Right ventricle myocardium inferior (tissue), 1 donor: ENCODE data around the gene IL32. TPM values are rescaled to one million over a fixed set of nuclear protein-coding genes. Genes with fewer than 3 reads are reported as not detected.
A peak's percentile ranks its signal among the peaks of the same experiment; 100 is the strongest.
"Not testable (repeated sequence)": the region's sequence is repeated elsewhere in the genome, so short reads cannot be mapped to it uniquely, and the experiment has no call there.

Experiments
- ATAC-seq: fragments of 200-7000 bp; cut with Tn5 transposase; one replicate; pipeline ENCODE4 v1.9.1; 2020; ENCODE audit warnings: mild to moderate bottlenecking, moderate library complexity
- DNase-seq: peaks from one replicate; pipeline ENCODE4 v3.0.0; 2021; ENCODE audit errors: missing footprints
- intact Hi-C: fragments of 100-400 bp; cut with DNase I; formaldehyde crosslinking; loops from one replicate; pipeline ENCODE4 v1.11.0; 2022
- total RNA-seq: library from RNA; stranded (reverse); fragmentation: NEBNext Ultra II Directional; extraction: Animal tissue kit (Norgen Biotek cat#: 25700); gene quantifications from one replicate; pipeline ENCODE4 v1.2.1, GENCODE V29; 2021
- donor health status: DM: no; HTN: yes; CAD: no; lungs with severe emphysema.

IL32 gene
- total RNA-seq, 1 donor from 2014 or later: 57.8 TPM

DNA sequence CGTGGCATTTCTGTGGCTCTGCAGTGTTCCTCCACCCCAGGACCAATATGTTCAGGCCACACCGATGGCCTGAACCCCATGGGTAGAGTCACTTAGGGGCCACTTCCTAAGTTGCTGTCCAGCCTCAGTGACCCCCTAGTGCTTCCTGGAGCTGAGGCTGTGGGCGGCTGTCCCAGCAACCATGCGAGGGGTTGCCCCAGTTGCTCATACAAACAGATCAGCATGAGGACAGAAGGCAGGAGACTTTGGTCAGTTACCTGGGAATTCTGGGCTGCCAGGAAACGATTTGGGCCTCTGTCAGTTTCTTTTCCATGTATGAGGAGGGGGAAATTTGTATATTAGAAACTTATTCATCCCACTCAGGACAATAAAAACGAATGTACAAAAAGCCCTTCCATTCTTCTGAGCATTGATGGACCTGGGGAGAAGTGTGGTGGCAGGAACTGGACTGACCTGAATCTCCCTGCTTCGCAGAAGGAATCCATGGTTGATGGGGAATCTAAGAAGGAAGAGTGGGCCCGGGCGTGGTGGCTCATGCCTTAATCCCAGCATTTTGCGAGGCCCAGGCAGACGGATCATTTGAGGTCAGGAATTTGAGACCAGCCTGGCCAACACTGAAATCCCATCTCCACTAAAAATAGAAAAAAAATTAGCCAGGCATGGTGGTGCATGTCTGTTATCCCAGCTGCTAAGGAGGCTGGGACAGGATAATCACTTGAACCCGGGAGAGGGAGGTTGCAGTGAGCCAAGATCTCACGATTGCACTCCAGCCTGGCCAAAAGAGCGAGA, 4.9 kb upstream of the IL32 start:
- DNase-seq (no peak), ATAC-seq (no peak)
- intact Hi-C loops: no loop called here

DNA sequence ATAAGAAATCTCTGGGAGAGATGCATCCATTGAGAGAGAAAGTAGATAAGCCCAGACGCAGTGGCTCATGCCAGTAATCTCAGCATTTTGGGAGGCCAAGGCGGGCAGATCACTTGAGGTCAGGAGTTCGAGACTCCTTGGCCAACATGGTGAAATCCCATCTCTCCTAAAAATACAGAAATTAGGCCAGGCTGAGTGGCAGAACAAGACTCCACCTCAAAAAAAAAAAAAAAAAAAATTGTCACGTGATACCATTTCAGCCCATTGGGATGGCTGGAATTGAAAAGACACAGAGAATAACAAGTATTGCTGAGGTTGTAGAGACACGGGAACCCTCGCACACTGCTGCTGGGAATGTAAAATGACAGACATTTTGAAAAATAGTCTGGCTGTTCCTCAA, 2.9 kb upstream of the IL32 start:
- intact Hi-C loops: no loop called here
- no peak for DNase-seq
- ATAC-seq: no peak

- ATAC-seq (no peak), DNase-seq (no peak)
- intact Hi-C loops: no loop called here
Observed at GRCh38 chr16:3063625-3064386, 1.6 kb upstream of the IL32 start.

- intact Hi-C loops: no loop called here
- DNase-seq: no peak
- ATAC-seq: no peak
Observed at GRCh38 chr16:3065742-3066439, 451 bp downstream of the IL32 start.

DNA sequence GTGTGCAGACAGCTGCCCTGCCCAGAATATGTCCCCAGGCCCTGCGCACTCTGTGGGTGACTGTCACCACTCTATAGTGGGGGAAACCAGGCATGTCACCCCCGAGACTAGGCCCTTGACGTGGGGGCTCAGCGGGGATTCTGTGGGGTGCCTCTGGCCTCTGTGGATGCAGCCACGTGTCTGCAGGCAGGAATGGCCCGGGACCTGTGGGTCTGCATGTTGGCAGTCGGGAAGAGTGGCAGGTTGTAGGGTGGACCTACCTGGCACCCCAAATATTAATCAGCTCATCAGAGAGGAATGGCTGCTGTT, 954 bp downstream of the IL32 start:
- ATAC-seq: no peak
- intact Hi-C loops: no loop called here
- peak; percentile 47 for DNase-seq

DNA sequence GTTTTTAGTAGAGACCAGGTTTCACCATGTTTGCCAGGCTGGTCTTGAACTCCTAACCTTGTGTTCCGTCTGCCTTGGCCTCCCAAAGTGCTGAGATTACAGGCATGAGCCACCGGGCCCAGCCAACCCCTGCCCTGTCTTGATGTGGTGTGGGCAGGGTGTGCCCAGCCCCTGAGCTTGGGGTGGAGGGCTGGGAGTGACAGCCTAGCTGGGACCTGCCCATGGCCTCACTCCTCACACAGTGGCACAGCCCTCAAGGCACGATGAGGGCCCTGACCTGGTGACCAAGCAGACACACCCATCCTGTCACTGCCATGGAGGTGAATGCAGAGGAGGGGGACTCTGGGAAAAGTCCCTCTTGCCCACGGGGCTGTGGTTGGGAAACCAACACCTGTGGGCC, 3.0 kb downstream of the IL32 start:
- intact Hi-C loops: no loop called here
- no peak for ATAC-seq
- no peak for DNase-seq

- DNase-seq, ATAC-seq, intact Hi-C loops: not testable (repeated sequence)
Observed at GRCh38 chr16:3069146-3069545, 3.7 kb downstream of the IL32 start.

GRCh38 chr16:3070608-3071111, 5.2 kb downstream of the IL32 start:
- no peak for ATAC-seq
- no peak for DNase-seq
- intact Hi-C loops: no loop called here

DNA sequence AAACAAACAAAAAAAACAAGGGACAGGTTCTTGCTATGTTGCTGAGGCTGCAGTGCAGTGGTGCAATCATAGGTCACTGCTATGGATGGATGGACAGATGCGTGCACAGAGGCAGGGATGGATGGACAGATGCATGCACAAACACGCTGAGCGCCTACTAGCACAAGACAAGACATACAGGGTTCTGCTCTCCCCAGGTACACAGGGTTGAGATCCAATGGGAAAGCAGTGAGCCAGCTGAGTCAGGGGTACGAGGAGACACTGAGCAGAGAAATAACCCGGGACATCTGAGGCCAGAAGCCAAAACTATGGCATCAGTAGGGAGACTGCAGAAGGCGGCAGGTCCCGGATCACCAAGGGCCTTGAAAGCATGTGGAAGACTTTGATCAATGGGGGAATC, 6.2 kb downstream of the IL32 start:
- DNase-seq (no peak), ATAC-seq (no peak)
- intact Hi-C loops: no loop called here

- intact Hi-C loops, DNase-seq, ATAC-seq: not testable (repeated sequence)
Observed at GRCh38 chr16:3072148-3072547, 6.7 kb downstream of the IL32 start.

- intact Hi-C loops, ATAC-seq: not testable (repeated sequence)
Observed at GRCh38 chr16:3072576-3073263, 7.3 kb downstream of the IL32 start.

GRCh38 chr16:3073448-3073847, 8.0 kb downstream of the IL32 start:
- no peak for ATAC-seq
- intact Hi-C loops: no loop called here
- DNase-seq: no peak

More at GRCh38 chr16:3072576-3073263, 7.3 kb downstream of the IL32 start:
- not testable (repeated sequence) for DNase-seq

DNA sequence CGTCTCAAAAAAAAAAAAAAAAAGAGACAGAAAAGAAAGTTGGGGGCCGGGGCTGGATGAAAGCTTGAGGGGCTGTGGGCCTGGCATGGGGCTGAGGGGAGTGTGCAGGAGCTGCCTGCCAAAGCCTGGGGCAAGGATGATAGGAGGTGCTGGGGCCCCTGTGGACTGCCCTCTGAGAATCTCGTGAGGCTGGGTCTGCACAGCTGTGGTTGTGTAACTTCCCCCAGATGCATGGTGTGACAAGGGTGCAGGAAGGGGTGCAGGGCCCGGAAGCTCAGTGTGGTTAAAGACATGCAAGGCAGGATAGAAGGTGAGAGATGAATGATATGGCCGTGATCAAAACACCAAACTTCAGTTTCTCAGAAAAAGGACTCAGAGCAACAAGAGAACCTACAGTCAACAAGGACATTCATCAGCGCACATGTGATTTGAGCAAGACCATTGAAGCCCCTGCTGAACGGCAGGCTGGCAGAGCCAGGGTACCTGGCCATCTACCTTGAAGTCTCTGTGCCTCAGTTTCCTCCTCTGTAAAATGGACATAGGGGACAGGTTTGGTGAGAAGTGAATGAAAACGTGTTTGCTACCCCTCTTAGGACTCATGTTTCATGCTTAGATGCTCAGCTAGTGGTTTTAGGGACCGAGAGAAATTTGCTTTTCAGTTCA, 9.6 kb downstream of the IL32 start:
- intact Hi-C loops: no loop called here
- DNase-seq (peak; percentile 84), ATAC-seq (peak; percentile 29)

- no peak for DNase-seq
- ATAC-seq: peak; percentile 72
- intact Hi-C loops: no loop called here
Observed at GRCh38 chr16:3075523-3075915, 10.1 kb downstream of the IL32 start.

GRCh38 chr16:3075946-3076345, 10.5 kb downstream of the IL32 start:
- intact Hi-C loops, ATAC-seq: not testable (repeated sequence)

DNA sequence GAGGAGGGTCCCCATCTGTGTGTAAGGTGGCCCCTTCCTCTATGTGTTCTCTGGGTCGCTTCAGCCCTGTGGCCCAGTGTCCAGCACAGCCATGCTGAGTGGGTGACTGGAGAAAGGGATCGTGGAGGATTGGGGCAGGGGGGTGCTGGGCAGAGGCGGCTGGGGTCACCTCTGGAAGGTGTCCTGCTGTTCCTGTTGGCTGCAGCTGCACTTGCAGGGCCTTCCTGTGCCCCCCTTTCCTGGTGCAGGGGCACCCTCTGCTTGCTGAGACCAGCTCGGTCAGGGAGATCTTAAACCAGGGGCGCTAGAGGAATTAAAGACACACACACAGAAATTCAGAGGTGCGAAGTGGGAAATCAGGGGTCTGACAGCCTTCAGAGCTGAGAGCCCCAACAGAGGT, 11.1 kb downstream of the IL32 start:
- DNase-seq: no peak
- intact Hi-C loops: no loop called here
- ATAC-seq: no peak

More at GRCh38 chr16:3075946-3076345, 10.5 kb downstream of the IL32 start:
- DNase-seq: not testable (repeated sequence)

- intact Hi-C loops: no loop called here
- no peak for ATAC-seq
- no peak for DNase-seq
Observed at GRCh38 chr16:3080024-3080423, 14.6 kb downstream of the IL32 start.

GRCh38 chr16:3081957-3082356, 16.5 kb downstream of the IL32 start:
- ATAC-seq, intact Hi-C loops, DNase-seq: not testable (repeated sequence)
